GM12801 (cell line): ENCODE results near the gene ANGPTL2.

Experiments used
- CTCF ChIP-seq: IDR thresholded peaks from one replicate; pipeline ENCODE4 v1.5.1; 2011; ENCODE audit warnings: control low read depth; ENCODE audit not compliant: insufficient read length; ENCODE audit errors: extremely low read depth

Gene ANGPTL2

GRCh38 chr9:127078336-127078735 lies 44.1 kb downstream of the ANGPTL2 start:
- no peak for TF ChIP-seq CTCF

- no peak for TF ChIP-seq CTCF
Measured at GRCh38 chr9:127077644-127077946, 44.8 kb downstream of the ANGPTL2 start.

- no peak for TF ChIP-seq CTCF
Measured at GRCh38 chr9:127076860-127077643, 45.4 kb downstream of the ANGPTL2 start.

GRCh38 chr9:127075624-127076372 lies 46.6 kb downstream of the ANGPTL2 start:
- no peak for TF ChIP-seq CTCF

GRCh38 chr9:127074561-127075548 lies 47.6 kb downstream of the ANGPTL2 start:
- TF ChIP-seq CTCF: no peak

- no peak for TF ChIP-seq CTCF
Measured at GRCh38 chr9:127067603-127068220, 54.7 kb downstream of the ANGPTL2 start.

GRCh38 chr9:127066851-127067136 lies 55.6 kb downstream of the ANGPTL2 start:
- TF ChIP-seq CTCF: no peak
